HEK293T (cell line): ENCODE data around the gene VNN1.

Experiments used
- ARNT ChIP-seq: fragments of 450-650 bp; IDR thresholded peaks from 2 replicates; pipeline ENCODE4 v1.6.1; 2017; ENCODE audit warnings: mild to moderate bottlenecking
- ELF4 ChIP-seq: fragments of 450-650 bp; IDR thresholded peaks from 2 replicates; pipeline ENCODE4 v1.6.1; 2017; ENCODE audit warnings: antibody characterized with exemption
- FOXM1 ChIP-seq: fragments of 450-650 bp; IDR thresholded peaks from 2 replicates; pipeline ENCODE4 v1.6.1; 2017; ENCODE audit warnings: mild to moderate bottlenecking, borderline replicate concordance
- HDGF ChIP-seq: fragments of 450-650 bp; IDR thresholded peaks from 2 replicates; pipeline ENCODE4 v1.6.1; 2017; ENCODE audit warnings: antibody characterized with exemption, borderline replicate concordance
- SP1 ChIP-seq: fragments of 450-650 bp; IDR thresholded peaks from 2 replicates; pipeline ENCODE4 v1.6.1; 2017
- ZNF384 ChIP-seq: fragments of 450-650 bp; IDR thresholded peaks from 2 replicates; pipeline ENCODE4 v1.6.1; 2016

DNA sequence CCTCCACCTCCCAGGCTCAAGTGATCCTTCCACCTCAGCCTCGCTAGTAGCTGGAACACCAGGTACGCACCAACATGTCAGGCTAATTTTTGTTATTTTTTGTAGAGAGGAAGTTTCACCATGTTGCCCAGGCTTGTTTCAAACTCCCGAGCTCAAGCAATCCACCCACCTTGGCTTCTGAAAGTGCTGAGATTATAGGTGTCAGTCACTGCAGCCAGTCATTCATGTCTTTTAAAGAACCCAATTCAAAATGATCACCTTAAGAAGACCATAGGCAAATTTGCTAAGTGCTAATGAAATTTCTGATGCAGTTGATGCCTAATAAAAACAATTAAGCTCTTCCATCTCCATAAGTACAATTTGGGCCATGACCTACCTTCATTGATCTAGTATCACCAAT is 46.4 kb upstream of the VNN1 start:
- no peak for TF ChIP-seq SP1
- TF ChIP-seq ARNT: no peak
- no peak for TF ChIP-seq ELF4
- TF ChIP-seq FOXM1: no peak
- TF ChIP-seq HDGF: no peak
- TF ChIP-seq ZNF384: no peak
